CD14-positive monocyte (primary cell): ENCODE measurements around the gene SASS6. TPM values are rescaled to one million over a fixed set of nuclear protein-coding genes. Genes with fewer than 3 reads are reported as not detected.

Experiments
- DNase-seq, 3 donors: peaks; one replicate each; pipeline ENCODE4 v3.0.0-alpha.2; 2011 to 2022
- H2AFZ ChIP-seq: 2 replicates; pipeline ENCODE4 v1.6.0; 2012; ENCODE audit warnings: mild to moderate bottlenecking, low read depth, low read length, inconsistent platforms; ENCODE audit not compliant: insufficient read depth, poor library complexity, severe bottlenecking
- H3K27ac ChIP-seq, 2 donors: 1 replicate in 1 of 2; 2 replicates in 1 of 2; pipeline ENCODE4 v1.5.1; 2012 to 2013; ENCODE audit warnings: low read length in 2 of 2, control low read depth in 1 of 2, inconsistent platforms in 1 of 2, low read depth in 1 of 2, mild to moderate bottlenecking in 1 of 2
- H3K27me3 ChIP-seq, 2 donors: one replicate each; pipeline versions ENCODE4 v1.6.0 to v1.6.1; 2011 to 2013; ENCODE audit warnings: low read length in 2 of 2; ENCODE audit not compliant: control insufficient read depth in 2 of 2, insufficient read depth in 2 of 2
- H3K36me3 ChIP-seq, 2 donors: replicated peaks in 1 of 2; 1 replicate in 1 of 2; 2 replicates in 1 of 2; pipeline versions ENCODE4 v1.5.1 to v1.6.1; 2012 to 2013; ENCODE audit warnings: low read length in 2 of 2, control low read depth in 1 of 2, inconsistent platforms in 1 of 2, mild to moderate bottlenecking in 1 of 2; ENCODE audit not compliant: insufficient read depth in 2 of 2, control insufficient read depth in 1 of 2
- H3K4me1 ChIP-seq, 2 donors: 1 replicate in 1 of 2; 2 replicates in 1 of 2; pipeline versions ENCODE4 v1.5.1 to v1.6.1; 2012 to 2013; ENCODE audit warnings: low read length in 2 of 2, control low read depth in 1 of 2, inconsistent platforms in 1 of 2, mild to moderate bottlenecking in 1 of 2, moderate library complexity in 1 of 2; ENCODE audit not compliant: insufficient read depth in 2 of 2, control insufficient read depth in 1 of 2
- H3K4me2 ChIP-seq: replicated peaks from 2 replicates; pipeline ENCODE3; 2012; ENCODE audit warnings: low read length, moderate library complexity, mild to moderate bottlenecking; ENCODE audit not compliant: poor library complexity, severe bottlenecking; ENCODE audit errors: extremely low read depth
- H3K4me3 ChIP-seq, 3 experiments: fragments of 200-600 bp in 1 of 3; sonication (generic) in 1 of 3; replicated peaks in 1 of 3; 1 replicate in 2 of 3; 2 replicates in 1 of 3; pipeline ENCODE4 v1.5.1; 2011 to 2013; ENCODE audit warnings: low read length in 3 of 3, mild to moderate bottlenecking in 3 of 3, control low read depth in 2 of 3, low read depth in 2 of 3, inconsistent platforms in 1 of 3, moderate library complexity in 1 of 3
- H3K79me2 ChIP-seq: 2 replicates; pipeline ENCODE4 v1.6.0; 2012; ENCODE audit warnings: mild to moderate bottlenecking, control low read depth, inconsistent platforms, low read length, moderate library complexity; ENCODE audit not compliant: insufficient read depth
- H3K9ac ChIP-seq: 2 replicates; pipeline ENCODE4 v1.6.0; 2017; ENCODE audit warnings: low read length, mild to moderate bottlenecking; ENCODE audit not compliant: insufficient read depth, poor library complexity, severe bottlenecking
- H3K9me3 ChIP-seq, 2 donors: replicated peaks in 1 of 2; 1 replicate in 1 of 2; 2 replicates in 1 of 2; pipeline versions ENCODE4 v1.5.1 to v1.6.1; 2012 to 2013; ENCODE audit warnings: low read length in 2 of 2, control low read depth in 1 of 2; ENCODE audit not compliant: control insufficient read depth in 1 of 2, insufficient read depth in 1 of 2
- H4K20me1 ChIP-seq: 2 replicates; pipeline ENCODE4 v1.6.0; 2012; ENCODE audit warnings: mild to moderate bottlenecking, low read length, control low read depth, moderate library complexity; ENCODE audit not compliant: insufficient read depth
- H3K27ac Mint-ChIP-seq, 7 donors: one replicate each; pipeline ENCODE4 v1.8.0; 2020; ENCODE audit warnings: mild to moderate bottlenecking in 7 of 7, mixed read lengths in 7 of 7, moderate library complexity in 6 of 7, inconsistent platforms in 2 of 7
- H3K27me3 Mint-ChIP-seq, 3 donors: one replicate each; pipeline ENCODE4 v1.8.0; 2021 to 2022; ENCODE audit warnings: low read depth in 3 of 3, mild to moderate bottlenecking in 3 of 3, mixed read lengths in 3 of 3, moderate library complexity in 3 of 3, inconsistent platforms in 1 of 3
- H3K36me3 Mint-ChIP-seq, 2 donors: one replicate each; pipeline ENCODE4 v1.8.0; 2020; ENCODE audit warnings: mixed read lengths in 2 of 2, inconsistent platforms in 1 of 2, mild to moderate bottlenecking in 1 of 2
- H3K4me1 Mint-ChIP-seq: one replicate; pipeline ENCODE4 v1.8.0; 2020; ENCODE audit warnings: mild to moderate bottlenecking, mixed read lengths
- H3K4me3 Mint-ChIP-seq, 2 donors: one replicate each; pipeline ENCODE4 v1.8.0; 2020; ENCODE audit warnings: mild to moderate bottlenecking in 2 of 2, mixed read lengths in 2 of 2, moderate library complexity in 1 of 2
- H3K9me3 Mint-ChIP-seq, 7 donors: one replicate each; pipeline ENCODE4 v1.8.0; 2020 to 2022; ENCODE audit warnings: mixed read lengths in 7 of 7, mild to moderate bottlenecking in 6 of 7, moderate library complexity in 6 of 7, inconsistent platforms in 2 of 7
- CTCF ChIP-seq: fragments of 200-600 bp; IDR thresholded peaks from one replicate; pipeline ENCODE4 v1.8.0; 2022; ENCODE audit warnings: antibody characterized with exemption, mild to moderate bottlenecking
- WGBS: methylation state at CpG from one replicate; pipeline ENCODE4 v1.1.5; 2013; ENCODE audit warnings: missing lambda C conversion rate; ENCODE audit not compliant: insufficient coverage; 5-methylcytosine and 5-hydroxymethylcytosine counted together
- intact Hi-C, 2 donors: fragments of 100-400 bp; cut with micrococcal nuclease; formaldehyde crosslinking; loops; one replicate each; pipeline versions ENCODE4 v1.15.0 to v1.15.1; 2023
- polyA plus RNA-seq, 3 donors: library from polyadenylated mRNA; depleted of rRNA in 1 of 3; unstranded in 2 of 3; stranded (reverse) in 1 of 3; fragments of 300-500 nt in 2 of 3; fragments of >200 nt in 1 of 3; fragmentation: Illumina TruSeq in 2 of 3; gene quantifications; 1 replicate in 2 of 3; 2 replicates in 1 of 3; pipeline ENCODE4 v1.2.3, GENCODE V29; 2012 to 2021

SASS6 gene
- polyA plus RNA-seq, 3 donors = 0.53 to 0.98 (median 0.93) TPM

- Histone ChIP-seq H3K4me1 (peaks cover 36 to 50% of the 10 kb centered on the region in 2 donors), H3K4me3 (no peak overlapping the region), H4K20me1 (peaks cover 89% of the 10 kb centered on the region), H2AFZ (no peak overlapping the region), H3K27ac (peak overlapping the region in 1 of 2 donors; percentile 74), H3K4me2 (no peak overlapping the region), H3K79me2 (peaks cover 100% of the 10 kb centered on the region), H3K36me3 (peaks cover 2 to 32% of the 10 kb centered on the region in 2 donors), H3K9me3 (no peaks in the 10 kb centered on the region), H3K27me3 (no peaks in the 10 kb centered on the region), H3K9ac (no peak overlapping the region)
- peak overlapping the region; percentile 68 to 86 (median 78) for H3K27ac Mint-ChIP-seq
- intact Hi-C loops = no loop called here
- H3K36me3 Mint-ChIP-seq = peaks cover 22 to 28% of the 10 kb centered on the region in 2 donors
- H3K4me3 Mint-ChIP-seq = no peak overlapping the region
- H3K9me3 Mint-ChIP-seq = no peaks in the 10 kb centered on the region
- no peak for DNase-seq
- no CpG with 5 or more reads among the region's 1 CpG for WGBS
- no peak for TF ChIP-seq CTCF
- no peaks in the 10 kb centered on the region for H3K27me3 Mint-ChIP-seq
- peaks cover 40% of the 10 kb centered on the region for H3K4me1 Mint-ChIP-seq
These were observed 80.8 kb downstream of the SASS6 start for GRCh38 chr1:100051893-100052292.

- WGBS = no CpG with 5 or more reads among the region's 4 CpGs
- H3K27ac Mint-ChIP-seq = peak overlapping the region; percentile 68 to 88 (median 78)
- peaks cover 17 to 24% of the 10 kb centered on the region in 2 donors for H3K36me3 Mint-ChIP-seq
These were observed 81.3 kb downstream of the SASS6 start for GRCh38 chr1:100051401-100051800.

More at GRCh38 chr1:100051401-100051800, 81.3 kb downstream of the SASS6 start:
- H3K4me3 Mint-ChIP-seq = no peak overlapping the region
- Histone ChIP-seq H3K79me2 (peaks cover 99% of the 10 kb centered on the region), H3K27ac (peak overlapping the region in 1 of 2 donors; percentile 74), H3K9ac (no peak overlapping the region), H3K4me3 (no peak overlapping the region), H3K4me2 (no peak overlapping the region), H3K36me3 (peaks cover 2 to 27% of the 10 kb centered on the region in 2 donors), H3K9me3 (no peaks in the 10 kb centered on the region), H3K27me3 (no peaks in the 10 kb centered on the region), H3K4me1 (peaks cover 37 to 55% of the 10 kb centered on the region in 2 donors), H2AFZ (no peak overlapping the region), H4K20me1 (peaks cover 89% of the 10 kb centered on the region)
- H3K4me1 Mint-ChIP-seq = peaks cover 45% of the 10 kb centered on the region
- H3K27me3 Mint-ChIP-seq = no peaks in the 10 kb centered on the region
- intact Hi-C loops = no loop called here
- DNase-seq = peak; percentile 39 to 65 (median 63)
- H3K9me3 Mint-ChIP-seq = no peaks in the 10 kb centered on the region
- TF ChIP-seq CTCF = no peak
